ENCODE measurements around the gene NHLRC3.
"Not testable (repeated sequence)": the region's sequence is repeated elsewhere in the genome, so short reads cannot be mapped to it uniquely, and the experiment has no call there.

Gene NHLRC3

DNA sequence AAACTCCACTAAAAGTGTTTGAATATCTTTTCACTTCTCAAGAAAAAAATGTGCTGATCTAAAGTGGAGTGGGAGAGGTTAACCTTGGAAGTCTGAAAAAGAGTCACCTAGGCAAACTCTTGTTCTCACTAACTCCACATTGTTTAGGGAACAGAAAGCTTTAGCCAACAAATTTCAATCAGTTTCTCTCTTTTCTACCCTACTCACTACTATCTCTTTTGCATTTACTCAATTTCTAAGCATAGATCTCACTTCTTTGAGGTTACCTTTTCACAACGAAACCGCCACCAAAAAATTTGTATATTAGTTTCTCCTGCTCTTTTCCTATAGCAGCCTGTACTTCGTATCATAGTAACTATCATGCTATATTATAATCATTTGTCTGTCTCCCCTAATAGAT, 6.3 kb downstream of the NHLRC3 start:
- no peak for DNase-seq (ENCODE audit: low read depth, low spot score)

DNA sequence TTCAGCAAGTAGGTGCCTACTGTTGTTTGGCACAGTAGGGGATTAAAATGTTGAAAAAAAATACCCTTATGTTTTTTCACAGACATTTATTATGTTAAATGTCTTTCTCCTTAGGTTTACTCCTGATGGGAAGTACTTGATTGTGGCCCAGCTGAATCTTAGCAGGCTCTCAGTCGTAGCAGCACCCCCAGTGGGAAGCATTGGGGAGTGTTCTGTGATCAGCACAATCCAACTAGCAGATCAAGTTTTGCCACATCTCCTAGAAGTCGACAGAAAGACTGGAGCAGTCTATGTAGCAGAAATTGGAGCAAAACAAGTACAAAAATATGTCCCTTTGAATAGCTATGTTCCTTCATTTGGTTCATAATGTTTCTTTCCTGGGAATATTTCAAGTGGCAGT, 9.3 kb downstream of the NHLRC3 start:
- no peak for DNase-seq (ENCODE audit: low read depth, low spot score)

DNA sequence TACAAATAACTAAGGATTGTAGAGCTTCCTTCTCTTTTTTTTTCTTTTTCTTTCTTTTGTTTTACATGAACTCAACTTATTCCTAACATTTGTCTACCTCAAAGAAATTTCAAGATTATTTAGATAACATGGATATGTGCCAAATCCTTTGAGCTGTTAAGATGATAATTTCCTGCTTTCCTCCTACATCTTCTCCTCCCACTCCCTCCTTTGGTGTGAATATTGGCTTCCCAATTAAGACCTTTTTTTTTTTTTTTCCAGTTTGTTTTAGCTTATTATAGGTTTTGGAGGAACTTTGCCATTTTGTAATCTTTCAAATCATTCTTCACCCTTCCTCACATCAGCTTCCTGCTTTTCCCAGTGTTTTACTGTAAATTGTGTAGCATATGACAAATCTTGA, 10.6 kb downstream of the NHLRC3 start:
- DNase-seq (ENCODE audit: low read depth, low spot score) = no peak

DNA sequence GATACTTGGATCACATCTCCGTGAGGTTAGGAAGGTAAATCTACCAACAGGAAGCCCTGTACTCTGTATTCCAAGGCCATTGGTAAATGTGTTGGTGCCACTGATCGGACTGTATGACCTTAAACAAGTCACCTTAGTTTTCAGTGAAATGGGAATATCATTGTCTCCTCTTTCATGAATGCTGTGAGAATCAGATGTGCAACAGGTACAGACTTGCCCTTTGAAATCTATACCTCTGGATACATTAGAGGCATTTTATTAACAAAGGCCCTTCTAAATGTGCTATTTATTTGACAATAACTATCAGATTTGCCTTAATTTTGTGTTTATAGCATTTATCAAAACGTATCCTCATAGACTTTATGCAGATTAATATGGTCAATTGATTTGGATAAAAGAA, 11.0 kb downstream of the NHLRC3 start:
- DNase-seq (ENCODE audit: low read depth, low spot score) = no peak

DNA sequence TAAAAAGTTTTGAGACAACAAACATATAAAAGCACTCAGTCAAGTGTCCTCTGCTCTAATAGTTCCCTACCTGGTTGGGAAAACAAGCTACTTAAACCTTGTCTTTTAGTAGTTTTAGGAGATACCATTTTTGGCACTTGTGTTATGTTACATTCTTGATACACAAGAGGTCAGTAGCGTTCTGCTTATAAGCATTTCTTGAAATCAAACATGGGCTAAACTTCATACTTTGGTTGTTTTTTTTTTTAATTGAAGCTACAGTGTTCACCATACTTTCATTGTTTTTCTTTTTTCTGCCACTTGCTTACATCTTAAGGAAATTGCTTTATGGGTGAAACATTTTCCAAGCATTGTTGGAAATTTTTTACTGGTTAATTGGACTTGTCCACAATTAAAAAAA, 12.9 kb downstream of the NHLRC3 start:
- no peak for DNase-seq (ENCODE audit: low read depth, low spot score)

DNA sequence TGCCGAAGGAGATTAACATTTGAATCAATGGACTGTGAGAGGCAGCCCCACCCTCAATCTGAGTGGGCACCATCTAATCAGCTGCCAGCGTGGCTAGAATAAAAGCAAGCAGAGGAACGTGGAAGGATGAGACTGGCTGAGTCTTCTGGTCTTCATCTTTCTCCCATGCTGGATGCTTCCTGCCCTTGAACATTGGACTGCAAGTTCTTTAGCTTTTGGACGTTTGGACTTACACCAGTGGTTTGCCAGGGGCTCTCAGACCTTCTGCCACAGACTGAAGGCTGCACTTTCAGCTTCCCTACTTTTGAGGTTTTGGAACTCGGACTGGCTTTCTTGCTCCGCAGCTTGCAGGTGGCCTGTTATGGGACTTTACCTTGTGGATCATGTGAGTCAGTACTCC, 14.7 kb downstream of the NHLRC3 start:
- no peak for DNase-seq (ENCODE audit: low read depth, low spot score)

DNA sequence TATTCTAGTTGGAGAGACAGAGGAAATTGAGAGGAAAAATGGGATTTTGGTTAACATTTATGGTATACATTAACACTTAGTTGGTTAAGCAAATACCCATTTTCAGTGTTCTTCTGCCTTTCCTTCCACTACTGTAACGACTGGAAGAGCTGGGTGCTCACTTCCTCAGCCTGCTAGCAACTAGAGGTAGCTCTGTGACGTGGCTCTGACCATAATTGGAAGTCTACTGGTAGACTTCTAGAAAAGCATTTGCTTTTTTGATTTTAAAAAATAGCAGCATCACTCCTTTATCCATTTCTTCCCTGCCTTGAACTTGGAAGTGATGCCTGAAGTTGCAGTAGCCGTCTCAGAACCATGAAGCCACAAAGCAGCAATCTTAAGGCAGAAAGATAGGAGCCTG, 15.9 kb downstream of the NHLRC3 start:
- no peak for DNase-seq (ENCODE audit: low read depth, low spot score)

DNA sequence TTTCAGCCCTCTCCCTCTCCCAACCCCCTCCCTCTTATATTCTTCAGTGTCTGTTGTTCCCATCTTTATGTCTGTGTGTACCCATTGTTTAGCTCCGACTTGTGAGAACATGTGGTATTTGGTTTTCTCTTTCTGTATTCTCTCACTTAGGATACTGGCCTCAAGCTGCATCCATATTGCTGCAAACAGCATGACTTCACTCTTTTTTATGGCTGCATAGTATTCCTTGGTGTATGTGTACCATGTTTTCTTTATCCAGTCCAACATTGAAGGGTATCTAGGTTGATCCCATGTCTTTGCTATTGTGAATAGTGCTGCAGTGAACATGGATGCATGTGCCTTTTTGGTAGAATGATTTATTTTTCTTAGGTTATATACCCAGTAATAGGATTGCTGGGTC, 17.8 kb downstream of the NHLRC3 start:
- DNase-seq (ENCODE audit: low read depth, low spot score) = no peak

DNA sequence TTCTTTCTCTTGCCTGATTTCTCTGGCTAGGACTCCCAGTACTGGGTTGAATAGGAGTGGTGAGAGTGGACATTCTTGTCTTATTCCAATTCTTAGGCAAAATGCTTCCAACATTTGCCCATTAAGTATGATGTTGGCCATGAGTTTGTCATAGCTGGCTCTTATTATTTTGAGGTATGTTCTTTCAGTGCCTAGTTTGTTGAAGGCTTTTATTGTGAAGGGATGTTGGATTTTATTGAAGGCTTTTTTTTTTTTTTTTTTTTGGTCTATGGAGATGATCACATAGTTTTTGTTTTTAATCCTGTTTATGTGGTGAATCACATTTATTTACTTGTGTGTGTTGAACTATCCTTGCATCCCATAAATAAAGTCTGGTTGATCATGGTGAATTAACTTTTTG, 19.8 kb downstream of the NHLRC3 start:
- no peak for DNase-seq (ENCODE audit: low read depth, low spot score)

DNA sequence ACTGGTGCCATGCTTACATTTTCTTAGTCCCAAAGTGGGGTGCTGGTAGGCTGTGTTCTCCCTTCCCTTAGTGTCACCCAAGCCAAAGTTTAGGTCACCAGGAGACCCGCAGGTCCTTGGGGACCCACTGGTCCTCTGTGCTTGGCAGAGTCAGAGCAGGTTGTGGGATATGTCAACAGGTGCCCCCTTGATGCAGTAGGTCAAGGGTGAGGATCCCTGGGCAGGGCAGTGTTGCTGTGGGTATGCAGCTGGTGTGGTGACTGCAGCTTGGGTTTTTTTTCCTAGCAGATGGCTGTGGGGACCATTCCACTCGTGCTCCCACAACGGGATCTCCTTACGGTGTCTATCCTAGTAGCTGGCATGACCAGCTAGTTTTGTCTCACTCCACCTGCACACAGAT, 23.7 kb downstream of the NHLRC3 start:
- no peak for DNase-seq (ENCODE audit: low read depth, low spot score)

DNA sequence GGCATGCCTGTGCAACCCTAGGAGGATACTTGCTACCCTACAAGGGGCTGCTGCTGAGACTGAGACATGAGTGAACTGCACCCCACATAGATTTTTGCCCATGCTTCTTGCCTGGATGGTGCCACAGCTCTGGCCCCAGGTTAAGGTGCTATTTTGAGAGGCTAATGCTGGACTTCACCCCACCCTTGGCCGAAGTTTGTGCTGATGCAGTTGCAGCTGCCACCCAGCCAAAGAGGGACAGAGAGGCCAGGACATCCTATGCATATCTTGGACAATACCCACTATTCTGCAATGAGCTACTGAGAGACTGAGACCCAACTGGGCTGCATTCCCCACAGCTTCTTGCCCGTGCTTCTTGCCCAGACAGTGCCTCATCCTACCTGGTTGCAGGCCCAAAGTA, 34.6 kb downstream of the NHLRC3 start:
- no peak for DNase-seq (ENCODE audit: low read depth, low spot score)

DNA sequence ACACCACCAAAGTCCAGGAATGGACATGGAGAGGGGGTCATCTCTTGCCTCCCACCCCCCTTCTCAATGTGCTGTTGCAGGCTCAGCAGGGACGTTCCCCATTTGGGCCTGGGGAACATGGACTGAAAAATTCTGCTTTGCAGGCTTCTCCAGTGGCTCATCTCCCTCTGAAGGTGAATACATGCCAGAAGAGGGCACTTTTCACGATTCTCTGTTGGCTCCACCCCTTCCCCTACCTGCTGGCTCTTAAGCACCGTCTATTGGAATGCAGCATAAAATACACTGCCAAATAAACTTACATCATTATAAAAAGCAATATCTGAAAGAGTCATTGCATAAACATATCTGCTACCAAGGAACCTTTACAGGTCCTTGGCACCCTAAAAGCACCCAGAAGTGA, 35.7 kb downstream of the NHLRC3 start:
- DNase-seq (ENCODE audit: low read depth, low spot score) = no peak

DNA sequence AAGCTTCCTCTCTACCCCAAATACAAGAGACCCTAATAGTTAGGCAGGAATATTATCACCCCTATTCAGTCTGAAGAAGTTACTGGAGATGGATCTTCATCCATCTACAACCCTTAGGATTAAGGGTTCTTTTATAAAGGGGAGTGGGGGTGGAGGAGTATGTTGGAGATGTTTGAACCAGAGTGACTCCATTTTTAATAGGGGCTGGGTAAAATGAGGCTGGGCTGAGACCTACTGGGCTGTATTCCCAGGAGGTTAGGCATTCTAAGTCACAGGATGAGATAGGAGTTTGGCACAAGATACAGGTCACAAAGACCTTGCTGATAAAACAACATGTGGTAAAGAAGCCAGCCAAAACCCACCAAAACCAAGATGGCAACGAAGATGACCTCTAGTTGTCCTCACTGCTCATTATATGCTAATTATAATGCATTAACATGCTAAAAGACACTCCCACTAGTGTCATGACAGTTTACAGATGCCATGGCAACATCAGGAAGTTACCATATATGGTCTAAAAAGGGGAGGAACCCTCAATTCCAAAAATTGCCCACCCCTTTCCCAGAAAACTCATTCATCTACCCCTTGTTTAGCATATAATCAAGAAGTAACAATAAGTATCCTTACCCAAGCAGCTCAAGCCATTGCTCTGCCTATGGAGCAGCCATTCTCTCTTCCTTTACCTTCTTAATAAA, 48.1 kb downstream of the NHLRC3 start:
- DNase-seq (ENCODE audit: low read depth, low spot score) = not testable (repeated sequence)

DNA sequence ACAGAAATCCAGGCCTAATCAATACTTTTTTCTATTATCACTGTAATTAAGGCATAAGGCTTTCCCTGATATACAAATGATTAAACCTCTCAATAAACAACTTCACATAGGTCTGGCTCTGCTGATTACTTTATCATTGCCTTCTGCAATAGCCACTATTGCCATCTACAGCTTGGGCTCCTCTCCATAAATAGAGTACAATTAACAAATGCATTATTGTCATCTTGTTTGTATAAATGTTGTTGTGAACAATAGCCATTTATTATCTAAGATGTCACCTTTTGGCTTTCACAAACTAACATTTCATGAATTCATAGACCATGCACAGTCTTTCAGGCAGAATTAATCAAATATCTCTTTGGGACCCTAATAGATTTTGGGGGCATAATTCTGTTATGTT, 53.3 kb downstream of the NHLRC3 start:
- DNase-seq (ENCODE audit: low read depth, low spot score) = no peak

DNA sequence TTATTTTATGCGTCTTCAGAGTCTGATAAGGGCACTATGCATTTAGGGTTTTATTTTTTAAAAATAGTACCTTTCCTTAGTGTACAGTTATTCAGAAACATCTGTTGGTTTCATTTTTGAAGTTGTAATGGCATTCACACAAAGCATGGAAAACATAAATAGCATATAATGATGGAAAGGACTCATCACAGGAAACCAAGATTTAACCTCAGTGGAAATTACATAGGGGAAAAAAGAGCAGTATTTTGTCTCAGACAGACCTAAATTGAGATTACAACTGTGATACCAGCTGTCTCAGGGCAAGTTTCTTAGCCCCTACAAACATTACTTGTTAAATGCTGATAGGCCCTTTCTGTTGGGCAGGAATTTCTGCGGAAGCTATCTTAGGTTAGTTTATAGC, 57.2 kb downstream of the NHLRC3 start:
- no peak for DNase-seq (ENCODE audit: low read depth, low spot score)

DNA sequence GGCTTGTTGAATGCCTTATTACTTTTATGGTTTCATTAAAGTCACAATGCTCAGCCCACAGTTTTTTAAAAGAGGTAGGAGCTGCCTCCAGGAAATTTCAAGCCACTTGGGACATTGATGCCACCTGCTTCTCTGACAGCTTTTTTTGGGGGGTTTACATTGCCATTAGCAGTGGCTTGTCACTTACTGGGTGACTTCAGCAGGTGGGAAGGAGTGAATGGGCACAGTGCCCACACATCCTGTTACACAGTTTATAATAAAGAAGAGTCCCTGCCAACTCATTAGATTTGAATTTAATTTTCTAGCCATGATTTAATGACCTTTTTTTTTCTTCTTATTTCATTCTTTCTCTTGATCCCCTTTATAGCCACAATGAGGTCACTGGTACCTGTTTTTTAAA, 61.0 kb downstream of the NHLRC3 start:
- no peak for DNase-seq (ENCODE audit: low read depth, low spot score)

Measured in brain pericyte (primary cell).